ENCODE data around the gene GPC6. TPM values are rescaled to one million over a fixed set of nuclear protein-coding genes. Genes with fewer than 3 reads are reported as not detected.

The GPC6 gene
- total and polyA plus RNA-seq, 4 donors: 5.0 to 37.4 (median 18.9) TPM

DNA sequence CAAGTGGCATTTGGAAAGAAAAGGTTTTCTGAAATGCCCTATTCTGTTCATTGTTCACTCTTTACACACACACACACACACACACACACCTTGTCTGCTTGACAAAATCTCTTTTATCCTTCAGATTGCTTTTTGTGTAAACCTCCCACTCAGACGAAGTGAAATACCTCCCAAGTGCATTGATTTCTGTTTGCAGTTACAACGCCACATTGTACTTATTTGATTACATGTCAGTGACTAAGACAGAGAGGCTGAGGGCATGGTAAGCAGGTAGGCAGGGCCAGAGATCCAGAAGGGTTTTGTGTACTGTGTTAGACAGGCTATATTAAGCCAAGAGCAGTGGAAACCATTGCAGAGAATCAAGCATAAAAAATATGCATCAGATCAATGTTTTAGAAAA, 561.8 kb downstream of the GPC6 start:
- H3K36me3 ChIP-seq (ENCODE audit: control insufficient read depth in 1 of 2, insufficient read depth in 2 of 2, low read length in 1 of 2): no peaks in the 10 kb centered on the region
- no peaks in the 10 kb centered on the region for H3K27me3 ChIP-seq (ENCODE audit: control insufficient read depth in 1 of 2, insufficient read depth in 2 of 2, low read length in 1 of 2)
- H3K9me3 ChIP-seq (ENCODE audit: control insufficient read depth, low read length): no peaks in the 10 kb centered on the region
- H3K27ac ChIP-seq (ENCODE audit: low read depth in 1 of 2, low read length in 2 of 2): no peak overlapping the region
- no peak for ATAC-seq (ENCODE audit: low FRiP score)
- DNase-seq: no peak
- no peak overlapping the region for H3K4me3 ChIP-seq (ENCODE audit: low read length in 2 of 2)
- 92 to 94% methylated on average over 2 of the region's 2 CpGs for WGBS, 2 donors
- intact Hi-C loops (cut with DNase I): no loop called here
- H3K4me1 ChIP-seq (ENCODE audit: control insufficient read depth in 1 of 2, insufficient read depth in 2 of 2, low read length in 2 of 2): no peaks in the 10 kb centered on the region

DNA sequence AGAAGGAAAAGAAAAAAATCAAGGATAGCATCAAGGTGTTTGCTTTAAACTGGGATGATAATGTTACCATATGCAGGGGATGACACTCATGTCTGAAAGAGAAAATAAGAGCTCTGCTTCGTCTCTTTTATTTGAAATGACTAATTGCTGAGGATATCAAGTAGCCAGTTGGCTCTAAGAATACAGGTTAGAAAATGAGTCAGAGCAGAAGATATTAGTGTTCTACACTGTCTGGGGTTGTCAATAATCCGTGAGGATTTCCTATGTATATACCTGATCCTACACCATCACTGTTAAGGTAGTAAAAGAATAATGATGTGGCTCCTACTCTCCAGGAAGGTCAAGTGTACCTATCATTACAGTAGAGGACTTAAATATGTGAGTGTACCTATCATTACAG, 562.5 kb downstream of the GPC6 start:
- Histone ChIP-seq H3K9me3 (ENCODE audit: control insufficient read depth, low read length) (no peaks in the 10 kb centered on the region), H3K27me3 (ENCODE audit: control insufficient read depth in 1 of 2, insufficient read depth in 2 of 2, low read length in 1 of 2) (no peaks in the 10 kb centered on the region), H3K4me3 (ENCODE audit: low read length in 2 of 2) (no peak overlapping the region), H3K27ac (ENCODE audit: low read depth in 1 of 2, low read length in 2 of 2) (no peak overlapping the region), H3K36me3 (ENCODE audit: control insufficient read depth in 1 of 2, insufficient read depth in 2 of 2, low read length in 1 of 2) (no peaks in the 10 kb centered on the region), H3K4me1 (ENCODE audit: control insufficient read depth in 1 of 2, insufficient read depth in 2 of 2, low read length in 2 of 2) (no peaks in the 10 kb centered on the region)
- 91 to 93% methylated on average over 2 of the region's 2 CpGs for WGBS, 2 donors
- DNase-seq: no peak
- intact Hi-C loops (cut with DNase I): no loop called here
- no peak for ATAC-seq (ENCODE audit: low FRiP score)

GRCh38 chr13:93794197-93794885, 567.7 kb downstream of the GPC6 start:
- no peaks in the 10 kb centered on the region for H3K36me3 ChIP-seq (ENCODE audit: control insufficient read depth in 1 of 2, insufficient read depth in 2 of 2, low read length in 1 of 2)
- intact Hi-C loops (cut with DNase I): no loop called here
- ATAC-seq (ENCODE audit: low FRiP score): no peak
- no peaks in the 10 kb centered on the region for H3K27me3 ChIP-seq (ENCODE audit: control insufficient read depth in 1 of 2, insufficient read depth in 2 of 2, low read length in 1 of 2)
- no peak overlapping the region for H3K27ac ChIP-seq (ENCODE audit: low read depth in 1 of 2, low read length in 2 of 2)
- H3K4me3 ChIP-seq (ENCODE audit: low read length in 2 of 2): no peak overlapping the region
- H3K9me3 ChIP-seq (ENCODE audit: control insufficient read depth, low read length): no peaks in the 10 kb centered on the region
- 78 to 97% methylated on average over 3 of the region's 3 CpGs for WGBS, 2 donors
- no peak for DNase-seq
- H3K4me1 ChIP-seq (ENCODE audit: control insufficient read depth in 1 of 2, insufficient read depth in 2 of 2, low read length in 2 of 2): no peaks in the 10 kb centered on the region

GRCh38 chr13:93797463-93797862, 570.9 kb downstream of the GPC6 start:
- ATAC-seq (ENCODE audit: low FRiP score) (no peak), DNase-seq (no peak)
- Histone ChIP-seq H3K27ac (ENCODE audit: low read depth in 1 of 2, low read length in 2 of 2) (no peak overlapping the region), H3K27me3 (ENCODE audit: control insufficient read depth in 1 of 2, insufficient read depth in 2 of 2, low read length in 1 of 2) (no peaks in the 10 kb centered on the region), H3K36me3 (ENCODE audit: control insufficient read depth in 1 of 2, insufficient read depth in 2 of 2, low read length in 1 of 2) (no peaks in the 10 kb centered on the region), H3K9me3 (ENCODE audit: control insufficient read depth, low read length) (no peaks in the 10 kb centered on the region), H3K4me1 (ENCODE audit: control insufficient read depth in 1 of 2, insufficient read depth in 2 of 2, low read length in 2 of 2) (no peaks in the 10 kb centered on the region), H3K4me3 (ENCODE audit: low read length in 2 of 2) (no peak overlapping the region)
- WGBS, 2 donors: 71 to 84% methylated on average over 2 of the region's 2 CpGs
- intact Hi-C loops (cut with DNase I): no loop called here

DNA sequence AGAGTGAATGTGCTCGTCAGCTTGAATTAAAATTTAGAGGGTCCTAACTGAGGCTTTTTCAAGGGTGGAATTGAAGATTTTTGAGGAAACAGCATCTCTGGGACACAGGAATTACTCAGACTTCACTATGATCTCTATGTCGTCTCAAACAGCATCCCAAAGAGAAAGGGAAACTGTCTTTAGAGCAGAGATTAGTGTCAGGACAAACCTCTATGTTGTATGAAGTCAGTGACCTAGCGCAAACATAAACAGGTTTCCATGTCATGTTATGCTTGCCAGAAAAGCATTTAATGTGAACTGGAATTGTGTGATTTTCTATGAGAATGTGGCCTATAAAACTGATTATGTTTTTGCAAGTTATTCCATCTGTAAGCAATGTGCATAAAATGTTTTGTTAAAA, 573.7 kb downstream of the GPC6 start:
- WGBS, 2 donors: 92 to 96% methylated on average over 3 of the region's 3 CpGs
- Histone ChIP-seq H3K4me3 (ENCODE audit: low read length in 2 of 2) (no peak overlapping the region), H3K27me3 (ENCODE audit: control insufficient read depth in 1 of 2, insufficient read depth in 2 of 2, low read length in 1 of 2) (no peaks in the 10 kb centered on the region), H3K27ac (ENCODE audit: low read depth in 1 of 2, low read length in 2 of 2) (no peak overlapping the region), H3K36me3 (ENCODE audit: control insufficient read depth in 1 of 2, insufficient read depth in 2 of 2, low read length in 1 of 2) (no peaks in the 10 kb centered on the region), H3K9me3 (ENCODE audit: control insufficient read depth, low read length) (no peaks in the 10 kb centered on the region), H3K4me1 (ENCODE audit: control insufficient read depth in 1 of 2, insufficient read depth in 2 of 2, low read length in 2 of 2) (no peaks in the 10 kb centered on the region)
- ATAC-seq (ENCODE audit: low FRiP score) (no peak), DNase-seq (no peak)
- intact Hi-C loops (cut with DNase I): no loop called here

DNA sequence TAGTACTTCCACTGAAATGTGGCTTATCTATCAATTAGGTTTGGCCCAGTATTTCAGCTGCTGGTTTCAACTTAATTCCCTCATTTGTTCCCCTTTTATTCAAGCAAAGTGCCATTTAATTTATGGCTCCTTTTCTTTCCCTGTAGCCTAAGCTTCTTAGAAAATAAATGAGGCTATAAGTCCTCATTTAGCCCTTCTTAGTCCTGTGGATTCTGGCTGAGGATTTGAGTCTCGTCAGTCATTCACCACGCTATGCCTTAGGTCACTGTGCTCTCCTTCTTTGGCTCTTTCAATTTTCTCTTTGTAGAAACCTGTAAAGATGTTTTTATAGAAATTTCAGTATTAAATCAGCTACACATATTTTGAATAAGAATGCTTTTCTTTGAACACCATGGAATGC, 579.1 kb downstream of the GPC6 start:
- no peaks in the 10 kb centered on the region for H3K9me3 ChIP-seq (ENCODE audit: control insufficient read depth, low read length)
- ATAC-seq (ENCODE audit: low FRiP score) (no peak), DNase-seq (no peak)
- intact Hi-C loops (cut with DNase I): no loop called here
- no peaks in the 10 kb centered on the region for H3K4me1 ChIP-seq (ENCODE audit: control insufficient read depth in 1 of 2, insufficient read depth in 2 of 2, low read length in 2 of 2)
- no peaks in the 10 kb centered on the region for H3K36me3 ChIP-seq (ENCODE audit: control insufficient read depth in 1 of 2, insufficient read depth in 2 of 2, low read length in 1 of 2)
- 82 to 89% methylated on average over 2 of the region's 2 CpGs for WGBS, 2 donors
- no peaks in the 10 kb centered on the region for H3K27me3 ChIP-seq (ENCODE audit: control insufficient read depth in 1 of 2, insufficient read depth in 2 of 2, low read length in 1 of 2)
- H3K4me3 ChIP-seq (ENCODE audit: low read length in 2 of 2): no peak overlapping the region
- no peak overlapping the region for H3K27ac ChIP-seq (ENCODE audit: low read depth in 1 of 2, low read length in 2 of 2)

DNA sequence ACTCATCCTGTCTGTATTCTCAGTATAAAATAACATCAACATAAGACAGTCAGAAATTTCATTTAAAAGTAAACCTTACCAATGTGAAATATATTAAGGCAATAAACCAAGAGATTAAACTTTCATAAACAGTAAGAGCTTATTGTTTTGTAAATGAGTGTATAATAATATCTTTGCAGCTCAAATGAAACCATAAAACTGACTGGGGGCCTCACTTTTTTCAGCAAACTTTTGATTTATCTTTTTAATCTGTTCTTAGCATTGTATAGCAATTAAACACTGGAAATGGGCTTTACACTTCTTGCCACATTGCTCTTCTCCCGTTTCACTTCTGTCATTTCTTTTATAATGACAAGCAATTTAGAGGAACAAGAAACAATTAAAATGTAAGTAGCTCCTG, 580.3 kb downstream of the GPC6 start:
- intact Hi-C loops (cut with DNase I): no loop called here
- no peaks in the 10 kb centered on the region for H3K9me3 ChIP-seq (ENCODE audit: control insufficient read depth, low read length)
- no peak overlapping the region for H3K27ac ChIP-seq (ENCODE audit: low read depth in 1 of 2, low read length in 2 of 2)
- DNase-seq (no peak), ATAC-seq (ENCODE audit: low FRiP score) (no peak)
- H3K4me3 ChIP-seq (ENCODE audit: low read length in 2 of 2): no peak overlapping the region
- no peaks in the 10 kb centered on the region for H3K27me3 ChIP-seq (ENCODE audit: control insufficient read depth in 1 of 2, insufficient read depth in 2 of 2, low read length in 1 of 2)
- H3K4me1 ChIP-seq (ENCODE audit: control insufficient read depth in 1 of 2, insufficient read depth in 2 of 2, low read length in 2 of 2): no peaks in the 10 kb centered on the region
- WGBS, 2 donors: 86 to 89% methylated on average over 1 of the region's 1 CpG
- no peaks in the 10 kb centered on the region for H3K36me3 ChIP-seq (ENCODE audit: control insufficient read depth in 1 of 2, insufficient read depth in 2 of 2, low read length in 1 of 2)

- H3K36me3 ChIP-seq (ENCODE audit: control insufficient read depth in 1 of 2, insufficient read depth in 2 of 2, low read length in 1 of 2): no peaks in the 10 kb centered on the region
- H3K27me3 ChIP-seq (ENCODE audit: control insufficient read depth in 1 of 2, insufficient read depth in 2 of 2, low read length in 1 of 2): no peaks in the 10 kb centered on the region
- DNase-seq (no peak), ATAC-seq (ENCODE audit: low FRiP score) (no peak)
- H3K27ac ChIP-seq (ENCODE audit: low read depth in 1 of 2, low read length in 2 of 2): no peak overlapping the region
- intact Hi-C loops (cut with DNase I): no loop called here
- no peaks in the 10 kb centered on the region for H3K4me1 ChIP-seq (ENCODE audit: control insufficient read depth in 1 of 2, insufficient read depth in 2 of 2, low read length in 2 of 2)
- H3K4me3 ChIP-seq (ENCODE audit: low read length in 2 of 2): no peak overlapping the region
- H3K9me3 ChIP-seq (ENCODE audit: control insufficient read depth, low read length): no peaks in the 10 kb centered on the region
- 26 to 45% methylated on average over 4 of the region's 4 CpGs for WGBS, 2 donors
Measured at GRCh38 chr13:93810264-93810663, 583.7 kb downstream of the GPC6 start.

GRCh38 chr13:93811071-93811737, 584.6 kb downstream of the GPC6 start:
- Histone ChIP-seq H3K4me1 (ENCODE audit: control insufficient read depth in 1 of 2, insufficient read depth in 2 of 2, low read length in 2 of 2) (no peaks in the 10 kb centered on the region), H3K27ac (ENCODE audit: low read depth in 1 of 2, low read length in 2 of 2) (no peak overlapping the region), H3K27me3 (ENCODE audit: control insufficient read depth in 1 of 2, insufficient read depth in 2 of 2, low read length in 1 of 2) (no peaks in the 10 kb centered on the region), H3K9me3 (ENCODE audit: control insufficient read depth, low read length) (no peaks in the 10 kb centered on the region), H3K4me3 (ENCODE audit: low read length in 2 of 2) (no peak overlapping the region), H3K36me3 (ENCODE audit: control insufficient read depth in 1 of 2, insufficient read depth in 2 of 2, low read length in 1 of 2) (no peaks in the 10 kb centered on the region)
- DNase-seq: no peak
- intact Hi-C loops (cut with DNase I): no loop called here
- no peak for ATAC-seq (ENCODE audit: low FRiP score)
- 53 to 63% methylated on average over 3 of the region's 3 CpGs for WGBS, 2 donors
